ENCODE measurements around the gene NEMF. TPM values are rescaled to one million over a fixed set of nuclear protein-coding genes. Genes with fewer than 3 reads are reported as not detected.

NEMF gene, protein sequence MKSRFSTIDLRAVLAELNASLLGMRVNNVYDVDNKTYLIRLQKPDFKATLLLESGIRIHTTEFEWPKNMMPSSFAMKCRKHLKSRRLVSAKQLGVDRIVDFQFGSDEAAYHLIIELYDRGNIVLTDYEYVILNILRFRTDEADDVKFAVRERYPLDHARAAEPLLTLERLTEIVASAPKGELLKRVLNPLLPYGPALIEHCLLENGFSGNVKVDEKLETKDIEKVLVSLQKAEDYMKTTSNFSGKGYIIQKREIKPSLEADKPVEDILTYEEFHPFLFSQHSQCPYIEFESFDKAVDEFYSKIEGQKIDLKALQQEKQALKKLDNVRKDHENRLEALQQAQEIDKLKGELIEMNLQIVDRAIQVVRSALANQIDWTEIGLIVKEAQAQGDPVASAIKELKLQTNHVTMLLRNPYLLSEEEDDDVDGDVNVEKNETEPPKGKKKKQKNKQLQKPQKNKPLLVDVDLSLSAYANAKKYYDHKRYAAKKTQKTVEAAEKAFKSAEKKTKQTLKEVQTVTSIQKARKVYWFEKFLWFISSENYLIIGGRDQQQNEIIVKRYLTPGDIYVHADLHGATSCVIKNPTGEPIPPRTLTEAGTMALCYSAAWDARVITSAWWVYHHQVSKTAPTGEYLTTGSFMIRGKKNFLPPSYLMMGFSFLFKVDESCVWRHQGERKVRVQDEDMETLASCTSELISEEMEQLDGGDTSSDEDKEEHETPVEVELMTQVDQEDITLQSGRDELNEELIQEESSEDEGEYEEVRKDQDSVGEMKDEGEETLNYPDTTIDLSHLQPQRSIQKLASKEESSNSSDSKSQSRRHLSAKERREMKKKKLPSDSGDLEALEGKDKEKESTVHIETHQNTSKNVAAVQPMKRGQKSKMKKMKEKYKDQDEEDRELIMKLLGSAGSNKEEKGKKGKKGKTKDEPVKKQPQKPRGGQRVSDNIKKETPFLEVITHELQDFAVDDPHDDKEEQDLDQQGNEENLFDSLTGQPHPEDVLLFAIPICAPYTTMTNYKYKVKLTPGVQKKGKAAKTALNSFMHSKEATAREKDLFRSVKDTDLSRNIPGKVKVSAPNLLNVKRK
- 64.5 TPM for polyA plus RNA-seq (2013, experiment 1 of 2)
- polyA plus RNA-seq (2013, experiment 2 of 2), result 63.3 TPM

DNA sequence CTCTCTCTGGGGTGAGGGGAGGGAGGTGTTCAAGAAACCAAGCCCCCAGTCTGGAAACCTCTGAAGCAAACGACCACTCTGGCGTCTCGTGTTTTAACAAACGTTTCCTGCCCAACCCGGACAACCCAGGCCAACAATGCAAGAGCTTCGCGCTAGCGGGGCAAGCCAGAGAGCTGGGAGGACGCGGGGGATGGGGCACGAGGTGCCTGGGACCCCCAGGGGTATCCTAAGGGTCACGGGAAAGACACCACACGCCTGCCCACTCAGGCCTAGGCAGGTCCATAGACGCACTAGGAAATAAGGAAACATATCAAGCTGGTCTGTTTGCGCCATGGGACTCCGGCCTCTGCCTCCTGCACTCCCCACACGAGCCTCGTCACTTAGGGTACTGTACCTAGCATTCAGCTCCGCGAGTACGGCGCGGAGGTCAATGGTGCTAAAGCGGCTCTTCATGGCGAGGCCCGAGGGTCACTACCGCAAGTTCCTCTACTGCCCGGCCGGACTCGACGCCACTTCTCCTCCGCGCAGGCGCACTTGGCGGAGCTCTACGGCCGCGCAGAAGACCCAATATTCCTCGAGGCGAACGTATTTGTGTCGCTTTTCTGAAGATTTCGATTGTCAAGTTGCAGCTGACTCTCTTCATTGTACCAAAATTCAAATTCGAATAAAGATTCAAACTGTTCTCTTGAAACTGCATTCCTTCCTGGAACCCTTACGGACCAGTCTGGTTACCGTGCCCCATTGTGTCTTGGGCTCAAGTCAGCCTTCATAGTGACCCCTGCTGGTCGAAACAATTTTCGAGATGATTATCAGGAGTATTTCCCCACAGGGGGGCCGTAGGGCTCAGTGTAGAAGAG lies at the start of gene NEMF:
NEMF (minus strand) TSS at position 488 of the 857 bp plus-strand sequence; CDS start at position 453, 35 bp downstream.
- Histone ChIP-seq H2AK5ac (ENCODE audit: low read length, severe bottlenecking) (peak within 1 kb of the TSS; percentile 46), H3K4me2 (ENCODE audit: low read length, poor library complexity, severe bottlenecking) (peak within 1 kb of the TSS; percentile 41), H3K79me1 (replicated peaks; ENCODE audit: low read length, poor library complexity, severe bottlenecking) (peaks cover 2% of the 10 kb centered on the region), H3K36me3 (ENCODE audit: control insufficient read depth in 1 of 2, insufficient read depth in 2 of 2, low read depth in 1 of 2, low read length in 2 of 2) (peaks cover 4 to 30% of the 10 kb centered on the region in 2 experiments), H4K91ac (ENCODE audit: low read length) (peak within 1 kb of the TSS; percentile 99), H2AFZ (ENCODE audit: low read depth, low read length) (peak within 1 kb of the TSS; percentile 89), H3K9me3 (ENCODE audit: control insufficient read depth, low read length) (no peaks in the 10 kb centered on the region), H3K4me1 (ENCODE audit: control insufficient read depth, insufficient read depth, low read depth, low read length) (peaks cover 7% of the 10 kb centered on the region), H3K4me3 (ENCODE audit: insufficient read depth in 1 of 2, low read depth in 1 of 2, low read length in 2 of 2) (peak within 1 kb of the TSS; percentile 86 to 96), H3K9ac (ENCODE audit: low read length) (peak within 1 kb of the TSS; percentile 97), H4K8ac (ENCODE audit: low read length) (peak within 1 kb of the TSS; percentile 100), H2BK5ac (ENCODE audit: low read depth, low read length, poor library complexity, severe bottlenecking) (peak within 1 kb of the TSS; percentile 82), H2BK12ac (ENCODE audit: low read length in 2 of 2) (no peak within 1 kb of the TSS), H3K23ac (ENCODE audit: low read length in 2 of 2) (no peak within 1 kb of the TSS), H3K27me3 (ENCODE audit: control insufficient read depth in 1 of 2, insufficient read depth in 1 of 2, low read length in 2 of 2) (no peaks in the 10 kb centered on the region), H2BK120ac (ENCODE audit: low read depth, low read length) (peak within 1 kb of the TSS; percentile 86), H2BK15ac (ENCODE audit: low read depth, poor library complexity, severe bottlenecking) (peak within 1 kb of the TSS; percentile 67), H3K27ac (ENCODE audit: low read length, poor library complexity, severe bottlenecking) (peak within 1 kb of the TSS; percentile 61), H3K14ac (ENCODE audit: low read length in 2 of 2) (peak within 1 kb of the TSS in 1 of 2 experiments; percentile 98), H3K4ac (ENCODE audit: low read depth in 1 of 2, low read length in 2 of 2) (peak within 1 kb of the TSS; percentile 56 to 98), H3K18ac (ENCODE audit: low read depth in 1 of 2, low read length in 2 of 2) (peak within 1 kb of the TSS; percentile 98 to 100)
- WGBS, result under 1% methylated on average over 49 of the region's 49 CpGs
- DNase-seq, result peak; percentile 93

DNA sequence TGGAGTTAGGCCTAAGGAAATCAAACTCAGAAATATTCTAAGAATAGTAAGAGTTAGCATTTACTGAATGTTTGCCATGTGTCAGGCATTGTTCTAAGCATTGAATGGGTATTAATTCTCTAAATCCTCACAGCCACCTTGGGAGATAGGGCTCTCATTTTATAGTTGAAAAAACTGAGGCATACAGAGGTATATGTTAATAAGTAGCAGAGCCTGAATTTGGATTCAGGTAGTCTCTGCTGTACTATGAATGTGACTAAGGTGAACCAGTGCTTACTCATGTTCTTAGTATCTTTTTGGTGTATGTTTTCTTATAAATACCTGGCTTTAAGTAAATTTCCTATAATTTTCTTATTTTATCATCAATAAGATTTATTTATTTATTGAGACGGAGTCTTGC lies 48.4 kb upstream of the NEMF start:
- Histone ChIP-seq H3K36me3 (ENCODE audit: control insufficient read depth in 1 of 2, insufficient read depth in 2 of 2, low read depth in 1 of 2, low read length in 2 of 2) (peaks cover 0 to 3% of the 10 kb centered on the region in 2 experiments), H3K4me3 (ENCODE audit: insufficient read depth in 1 of 2, low read depth in 1 of 2, low read length in 2 of 2) (no peak overlapping the region), H3K4ac (ENCODE audit: low read depth in 1 of 2, low read length in 2 of 2) (no peak overlapping the region), H2AK5ac (ENCODE audit: low read length, severe bottlenecking) (no peak overlapping the region), H3K27me3 (ENCODE audit: control insufficient read depth in 1 of 2, insufficient read depth in 1 of 2, low read length in 2 of 2) (no peaks in the 10 kb centered on the region), H3K27ac (ENCODE audit: low read length, poor library complexity, severe bottlenecking) (no peak overlapping the region), H2BK15ac (ENCODE audit: low read depth, poor library complexity, severe bottlenecking) (no peak overlapping the region), H3K79me1 (replicated peaks; ENCODE audit: low read length, poor library complexity, severe bottlenecking) (no peaks in the 10 kb centered on the region), H2BK5ac (ENCODE audit: low read depth, low read length, poor library complexity, severe bottlenecking) (no peak overlapping the region), H3K23ac (ENCODE audit: low read length in 2 of 2) (no peak overlapping the region), H4K91ac (ENCODE audit: low read length) (no peak overlapping the region), H2BK120ac (ENCODE audit: low read depth, low read length) (no peak overlapping the region), H4K8ac (ENCODE audit: low read length) (no peak overlapping the region), H2BK12ac (ENCODE audit: low read length in 2 of 2) (no peak overlapping the region), H3K4me2 (ENCODE audit: low read length, poor library complexity, severe bottlenecking) (no peak overlapping the region), H3K14ac (ENCODE audit: low read length in 2 of 2) (no peak overlapping the region), H3K18ac (ENCODE audit: low read depth in 1 of 2, low read length in 2 of 2) (no peak overlapping the region), H3K4me1 (ENCODE audit: control insufficient read depth, insufficient read depth, low read depth, low read length) (no peaks in the 10 kb centered on the region), H2AFZ (ENCODE audit: low read depth, low read length) (no peak overlapping the region), H3K9me3 (ENCODE audit: control insufficient read depth, low read length) (no peaks in the 10 kb centered on the region), H3K9ac (ENCODE audit: low read length) (no peak overlapping the region)
- 95% methylated on average over 1 of the region's 1 CpG for WGBS
- DNase-seq, result no peak

DNA sequence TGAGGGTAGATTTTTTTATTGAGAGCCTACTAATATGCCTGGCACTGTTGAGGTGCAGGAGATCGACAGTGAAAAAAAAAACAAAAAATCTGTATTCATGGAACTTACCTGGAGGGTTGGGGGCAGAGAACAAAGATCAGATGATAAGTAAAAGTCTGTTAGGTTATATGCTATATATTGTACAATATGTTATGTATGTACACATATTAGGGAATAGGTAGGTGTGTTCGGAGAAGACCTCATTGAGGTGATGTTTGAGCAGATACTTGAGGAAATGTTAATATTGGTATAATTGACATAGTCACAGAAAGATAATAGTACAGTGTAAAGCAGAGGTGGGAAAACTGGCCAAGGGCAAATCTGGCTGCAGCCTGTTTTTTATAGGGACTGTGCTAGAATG lies 45.9 kb upstream of the NEMF start:
- H3K14ac ChIP-seq (ENCODE audit: low read length in 2 of 2), result no peak overlapping the region
- H4K91ac ChIP-seq (ENCODE audit: low read length), result no peak overlapping the region
- WGBS, result 92% methylated on average over 2 of the region's 2 CpGs
- no peak overlapping the region for H2BK120ac ChIP-seq (ENCODE audit: low read depth, low read length)
- H3K79me1 ChIP-seq (replicated peaks; ENCODE audit: low read length, poor library complexity, severe bottlenecking), result no peaks in the 10 kb centered on the region
- no peak for DNase-seq
- H2AFZ ChIP-seq (ENCODE audit: low read depth, low read length), result no peak overlapping the region
- peak overlapping the region in 1 of 2 experiments; percentile 100 for H3K4me3 ChIP-seq (ENCODE audit: insufficient read depth in 1 of 2, low read depth in 1 of 2, low read length in 2 of 2)
- no peak overlapping the region for H2BK15ac ChIP-seq (ENCODE audit: low read depth, poor library complexity, severe bottlenecking)
- no peak overlapping the region for H3K18ac ChIP-seq (ENCODE audit: low read depth in 1 of 2, low read length in 2 of 2)
- H2BK12ac ChIP-seq (ENCODE audit: low read length in 2 of 2), result no peak overlapping the region
- no peak overlapping the region for H2BK5ac ChIP-seq (ENCODE audit: low read depth, low read length, poor library complexity, severe bottlenecking)
- no peak overlapping the region for H3K4me2 ChIP-seq (ENCODE audit: low read length, poor library complexity, severe bottlenecking)
- H3K4me1 ChIP-seq (ENCODE audit: control insufficient read depth, insufficient read depth, low read depth, low read length), result no peaks in the 10 kb centered on the region
- no peaks in the 10 kb centered on the region for H3K27me3 ChIP-seq (ENCODE audit: control insufficient read depth in 1 of 2, insufficient read depth in 1 of 2, low read length in 2 of 2)
- H3K36me3 ChIP-seq (ENCODE audit: control insufficient read depth in 1 of 2, insufficient read depth in 2 of 2, low read depth in 1 of 2, low read length in 2 of 2), result peaks cover 6 to 27% of the 10 kb centered on the region in 2 experiments
- no peak overlapping the region for H3K4ac ChIP-seq (ENCODE audit: low read depth in 1 of 2, low read length in 2 of 2)
- H3K9ac ChIP-seq (ENCODE audit: low read length), result peak overlapping the region; percentile 100
- H4K8ac ChIP-seq (ENCODE audit: low read length), result no peak overlapping the region
- H3K23ac ChIP-seq (ENCODE audit: low read length in 2 of 2), result no peak overlapping the region
- H3K27ac ChIP-seq (ENCODE audit: low read length, poor library complexity, severe bottlenecking), result peak overlapping the region; percentile 49
- no peaks in the 10 kb centered on the region for H3K9me3 ChIP-seq (ENCODE audit: control insufficient read depth, low read length)
- H2AK5ac ChIP-seq (ENCODE audit: low read length, severe bottlenecking), result no peak overlapping the region
